Measurements from ENCODE around the gene MLH3.
"Not testable (repeated sequence)": the region's sequence is repeated elsewhere in the genome, so short reads cannot be mapped to it uniquely, and the experiment has no call there.

MLH3 gene

GRCh38 chr14:75030147-75030546, 21.1 kb downstream of the MLH3 start:
- no peak for DNase-seq

GRCh38 chr14:75025876-75026275, 25.4 kb downstream of the MLH3 start:
- no peak for DNase-seq

- no peak for DNase-seq
Measured at GRCh38 chr14:75025082-75025481, 26.2 kb downstream of the MLH3 start.

GRCh38 chr14:75023108-75023507, 28.2 kb downstream of the MLH3 start:
- no peak for DNase-seq

- no peak for DNase-seq
Measured at GRCh38 chr14:75022655-75023054, 28.6 kb downstream of the MLH3 start.

- peak; percentile 27 for DNase-seq
Measured at GRCh38 chr14:75018694-75019093, 32.6 kb downstream of the MLH3 start.

- no peak for DNase-seq
Measured at GRCh38 chr14:75016815-75017214, 34.5 kb downstream of the MLH3 start.

- no peak for DNase-seq
Measured at GRCh38 chr14:75015496-75015895, 35.8 kb downstream of the MLH3 start.

- no peak for DNase-seq
Measured at GRCh38 chr14:75013290-75013689, 38.0 kb downstream of the MLH3 start.

GRCh38 chr14:75011356-75011994, 39.8 kb downstream of the MLH3 start:
- DNase-seq, result no peak

GRCh38 chr14:75010472-75011093, 40.7 kb downstream of the MLH3 start:
- no peak for DNase-seq

- DNase-seq, result no peak
Measured at GRCh38 chr14:75009176-75009575, 42.1 kb downstream of the MLH3 start.

- DNase-seq, result no peak
Measured at GRCh38 chr14:75005357-75005756, 45.9 kb downstream of the MLH3 start.

- DNase-seq, result no peak
Measured at GRCh38 chr14:75003250-75004027, 47.8 kb downstream of the MLH3 start.

- DNase-seq, result peak; percentile 92
Measured at GRCh38 chr14:75002392-75003249, 48.6 kb downstream of the MLH3 start, which contains the start of gene EIF2B2. TSS of gene EIF2B2 (plus strand) at chr14:75002921. CDS start at chr14:75002991, 70 bp downstream.

GRCh38 chr14:75001899-75002298, 49.4 kb downstream of the MLH3 start:
- DNase-seq, result no peak

GRCh38 chr14:75001261-75001660, 50.0 kb downstream of the MLH3 start:
- no peak for DNase-seq

GRCh38 chr14:74995781-74996180, 55.5 kb downstream of the MLH3 start:
- not testable (repeated sequence) for DNase-seq

- not testable (repeated sequence) for DNase-seq
Measured at GRCh38 chr14:74994182-74994581, 57.1 kb downstream of the MLH3 start.

GRCh38 chr14:74988993-74989392, 62.3 kb downstream of the MLH3 start:
- no peak for DNase-seq

GRCh38 chr14:74988131-74988530, 63.1 kb downstream of the MLH3 start:
- no peak for DNase-seq

GRCh38 chr14:74985806-74986205, 65.5 kb downstream of the MLH3 start:
- DNase-seq, result no peak

GRCh38 chr14:74985028-74985310, 66.3 kb downstream of the MLH3 start:
- no peak for DNase-seq
